Prostate gland (tissue), 2 donors: ENCODE results near the gene CHIT1.

Experiments
- POLR2A ChIP-seq: fragments of 450-650 bp; IDR thresholded peaks from one replicate; pipeline ENCODE4 v1.6.1; 2016; ENCODE audit warnings: antibody characterized with exemption, mild to moderate bottlenecking
- TF ChIP-seq, protein P1 (sequence below), 4 experiments: fragments of 200-600 bp in 2 of 4; fragments of 450-650 bp in 2 of 4; sonication (generic) in 2 of 4; IDR thresholded peaks; 1 replicate in 3 of 4; 2 replicates in 1 of 4; pipeline ENCODE4 v1.5.1; 2016 to 2019; ENCODE audit warnings: antibody characterized with exemption in 4 of 4, mild to moderate bottlenecking in 2 of 4, moderate library complexity in 2 of 4

DNA sequence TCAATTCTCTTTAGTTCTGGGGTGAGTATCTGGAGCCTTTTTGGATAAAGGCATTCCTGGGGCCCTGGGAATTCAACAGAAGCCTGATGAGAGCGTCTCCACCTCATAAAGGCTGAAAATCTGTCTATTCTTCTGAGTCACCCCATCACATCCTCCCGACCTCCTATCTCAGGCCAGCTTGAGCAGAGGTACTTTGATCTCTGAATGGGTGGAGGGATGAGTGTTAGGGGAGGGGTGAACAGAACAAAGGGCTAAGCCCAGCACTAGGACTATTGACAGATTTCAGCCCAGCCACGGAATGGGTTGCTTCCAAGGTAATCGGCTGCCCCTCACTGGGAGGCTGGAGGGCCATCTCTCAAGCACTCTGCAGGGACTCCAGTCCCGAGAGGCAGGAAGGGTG, 51.4 kb downstream of the CHIT1 start:
- TF ChIP-seq POLR2A, result no peak
- TF ChIP-seq, protein P1, sequence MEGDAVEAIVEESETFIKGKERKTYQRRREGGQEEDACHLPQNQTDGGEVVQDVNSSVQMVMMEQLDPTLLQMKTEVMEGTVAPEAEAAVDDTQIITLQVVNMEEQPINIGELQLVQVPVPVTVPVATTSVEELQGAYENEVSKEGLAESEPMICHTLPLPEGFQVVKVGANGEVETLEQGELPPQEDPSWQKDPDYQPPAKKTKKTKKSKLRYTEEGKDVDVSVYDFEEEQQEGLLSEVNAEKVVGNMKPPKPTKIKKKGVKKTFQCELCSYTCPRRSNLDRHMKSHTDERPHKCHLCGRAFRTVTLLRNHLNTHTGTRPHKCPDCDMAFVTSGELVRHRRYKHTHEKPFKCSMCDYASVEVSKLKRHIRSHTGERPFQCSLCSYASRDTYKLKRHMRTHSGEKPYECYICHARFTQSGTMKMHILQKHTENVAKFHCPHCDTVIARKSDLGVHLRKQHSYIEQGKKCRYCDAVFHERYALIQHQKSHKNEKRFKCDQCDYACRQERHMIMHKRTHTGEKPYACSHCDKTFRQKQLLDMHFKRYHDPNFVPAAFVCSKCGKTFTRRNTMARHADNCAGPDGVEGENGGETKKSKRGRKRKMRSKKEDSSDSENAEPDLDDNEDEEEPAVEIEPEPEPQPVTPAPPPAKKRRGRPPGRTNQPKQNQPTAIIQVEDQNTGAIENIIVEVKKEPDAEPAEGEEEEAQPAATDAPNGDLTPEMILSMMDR (IDR thresholded peaks at IDR 0.05), result no peak
